ENCODE data around the gene SUGP2.

- TF ChIP-seq CTCF (IDR thresholded peaks at IDR 0.05) (no peak), POLR2A (IDR thresholded peaks at IDR 0.05) (no peak)
Measured at GRCh38 chr19:18999016-18999758, 34.1 kb downstream of the SUGP2 start.
